Measurements from ENCODE around the gene DLGAP1. TPM values are rescaled to one million over a fixed set of nuclear protein-coding genes. Genes with fewer than 3 reads are reported as not detected.
A peak's percentile ranks its signal among the peaks of the same experiment; 100 is the strongest.

The DLGAP1 gene
- total and polyA plus RNA-seq, 2 experiments from 2014 or later = 17.0 to 48.5 TPM

- Histone ChIP-seq H3K36me3 (ENCODE audit: insufficient read depth) (no peaks in the 10 kb centered on the region; the same call in 1 of the 2 replicates), H3K4me3 (no peak overlapping the region), H3K27me3 (ENCODE audit: insufficient read depth) (peaks cover 8% of the 10 kb centered on the region; the same call in 1 of the 2 replicates), H3K79me2 (replicated peaks; ENCODE audit: insufficient read depth) (peaks cover 19% of the 10 kb centered on the region), H2AFZ (no peak overlapping the region), H3K27ac (ENCODE audit: low read depth) (peak overlapping the region; percentile 72; the same call in 1 of the 2 replicates), H3K9me2 (ENCODE audit: insufficient read depth) (no peaks in the 10 kb centered on the region), H4K20me1 (replicated peaks; ENCODE audit: insufficient read depth) (no peaks in the 10 kb centered on the region), H3K4me1 (ENCODE audit: insufficient read depth) (peaks cover 57% of the 10 kb centered on the region), H3K4me2 (no peak overlapping the region), H3F3A (replicated peaks; ENCODE audit: low read depth) (peaks cover 19% of the 10 kb centered on the region)
- no peaks in the 10 kb centered on the region for H3K9me3 Mint-ChIP-seq
- peaks cover 21% of the 10 kb centered on the region for H3K36me3 Mint-ChIP-seq (ENCODE audit: low read depth)
- H3K4me1 Mint-ChIP-seq = peaks cover 56% of the 10 kb centered on the region
- ATAC-seq (no peak), DNase-seq (ENCODE audit: low spot score) (no peak)
- TF ChIP-seq ZNF331 (CRISPR knock-in tag; IDR thresholded peaks at IDR 0.05; ENCODE audit: low read depth) = no peak
- no peak for TF ChIP-seq POLR2AphosphoS5 (IDR thresholded peaks at IDR 0.05; ENCODE audit: low read depth)
- no peak for TF ChIP-seq CTCF (conservative IDR thresholded peaks at IDR 0.05; ENCODE audit: low read depth in 2 of 2)
- peaks cover 13% of the 10 kb centered on the region for H3K27me3 Mint-ChIP-seq (ENCODE audit: insufficient read depth, low read depth, poor library complexity)
- peak overlapping the region; percentile 94 for H3K27ac Mint-ChIP-seq
- no peak overlapping the region for H3K4me3 Mint-ChIP-seq
These were observed 857.4 kb downstream of the DLGAP1 start for GRCh38 chr18:3597409-3598357.

- no peak for DNase-seq (ENCODE audit: low spot score)
- H3K27ac ChIP-seq (ENCODE audit: low read depth) = peak overlapping the region; percentile 72
These were observed 858.3 kb downstream of the DLGAP1 start for GRCh38 chr18:3596637-3597384.

More at GRCh38 chr18:3596637-3597384, 858.3 kb downstream of the DLGAP1 start:
- Mint-ChIP-seq H3K36me3 (ENCODE audit: low read depth) (peaks cover 21% of the 10 kb centered on the region), H3K4me3 (no peak overlapping the region; the same call in 2 of the 3 replicates), H3K27me3 (ENCODE audit: insufficient read depth, low read depth, poor library complexity) (peaks cover 18% of the 10 kb centered on the region), H3K27ac (peak overlapping the region; percentile 94), H3K9me3 (no peaks in the 10 kb centered on the region), H3K4me1 (peaks cover 56% of the 10 kb centered on the region)
- Histone ChIP-seq H2AFZ (no peak overlapping the region), H3F3A (replicated peaks; ENCODE audit: low read depth) (peaks cover 19% of the 10 kb centered on the region), H4K20me1 (replicated peaks; ENCODE audit: insufficient read depth) (no peaks in the 10 kb centered on the region), H3K4me3 (no peak overlapping the region), H3K79me2 (replicated peaks; ENCODE audit: insufficient read depth) (peaks cover 19% of the 10 kb centered on the region), H3K27me3 (ENCODE audit: insufficient read depth) (peaks cover 17% of the 10 kb centered on the region), H3K4me2 (0 out of 2 replicates have a peak overlapping the region, but pooled peaks have one; percentile 72), H3K36me3 (ENCODE audit: insufficient read depth) (no peaks in the 10 kb centered on the region; the same call in 1 of the 2 replicates), H3K4me1 (ENCODE audit: insufficient read depth) (peaks cover 53% of the 10 kb centered on the region), H3K9me2 (ENCODE audit: insufficient read depth) (no peaks in the 10 kb centered on the region)
- no peak for TF ChIP-seq EZH2phosphoT487 (IDR thresholded peaks at IDR 0.05; ENCODE audit: unreplicated experiment)
- peak in 1 of 2 experiments; percentile 34; a peak in 1 of 4 replicates for TF ChIP-seq CTCF (conservative IDR thresholded peaks at IDR 0.05; ENCODE audit: low read depth in 2 of 2)
- ATAC-seq = no peak

All from GM23338 (cell line).